HG02798 (cell line): ENCODE measurements around the gene SURF1.
A peak's percentile ranks its signal among the peaks of the same experiment; 100 is the strongest.
"Not testable (repeated sequence)": the region's sequence is repeated elsewhere in the genome, so short reads cannot be mapped to it uniquely, and the experiment has no call there.

Source experiments
- ATAC-seq: cut with Tn5 transposase; IDR thresholded peaks from one replicate; pipeline ENCODE4 v1.9.1; 2021; ENCODE audit warnings: mild to moderate bottlenecking; ENCODE audit not compliant: unreplicated experiment, poor library complexity

The SURF1 gene

DNA sequence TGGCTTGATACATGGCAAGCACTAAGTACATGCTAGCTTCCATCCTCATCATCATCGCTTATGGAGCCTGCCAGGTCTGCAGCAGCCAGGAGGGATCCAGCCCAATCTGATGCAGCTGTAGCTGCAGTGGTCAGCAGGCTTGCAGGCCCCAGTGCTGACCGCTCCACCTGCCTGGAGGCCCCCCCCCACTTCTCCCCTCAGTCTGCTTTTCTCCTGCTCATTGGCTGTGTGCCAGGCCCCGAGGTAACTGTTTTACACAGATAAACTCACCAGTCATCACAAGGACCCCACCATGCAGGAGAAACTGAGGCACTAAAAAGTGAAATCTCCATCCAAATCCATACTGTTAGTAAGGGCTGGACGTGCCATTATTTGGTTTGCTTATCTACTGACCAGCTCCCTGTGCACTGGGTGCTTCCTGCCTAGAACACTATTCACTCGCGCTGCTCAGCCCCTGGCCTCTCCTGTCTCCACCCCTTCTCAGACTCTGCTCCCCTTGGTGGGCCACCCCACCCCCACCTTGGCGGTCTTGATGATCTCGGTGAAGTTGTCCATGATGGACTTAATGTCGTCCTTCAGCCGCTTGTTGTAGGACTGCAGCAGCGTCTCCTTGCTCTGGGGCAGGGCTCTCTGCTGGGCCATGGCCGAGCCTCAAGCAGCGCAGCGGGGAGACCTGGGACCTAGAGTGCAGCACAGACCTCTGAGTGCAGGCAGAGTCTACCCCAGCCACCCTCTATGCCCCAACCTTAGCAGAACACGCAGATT, 10.1 kb downstream of the SURF1 start:
- ATAC-seq, result no peak

DNA sequence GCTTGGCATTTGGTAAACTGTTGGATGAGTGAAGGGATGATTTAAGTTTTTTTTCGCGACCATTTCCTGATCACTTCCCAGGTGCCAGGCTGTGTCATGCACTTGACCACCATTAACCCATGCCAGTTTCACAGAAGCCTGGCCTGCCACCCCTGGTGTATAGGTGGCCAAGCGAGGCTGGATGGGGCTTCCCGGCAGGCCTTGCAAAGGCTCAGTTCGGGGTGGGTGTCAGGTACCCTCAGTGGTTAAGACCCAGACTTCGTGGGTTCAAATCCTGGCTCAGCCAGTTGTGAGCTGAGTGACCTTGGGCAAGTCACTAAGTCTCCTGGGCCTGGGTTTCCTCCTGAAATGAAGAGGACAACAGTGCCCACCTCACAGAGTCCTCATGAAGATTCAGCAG, 10.7 kb downstream of the SURF1 start:
- ATAC-seq, result no peak

DNA sequence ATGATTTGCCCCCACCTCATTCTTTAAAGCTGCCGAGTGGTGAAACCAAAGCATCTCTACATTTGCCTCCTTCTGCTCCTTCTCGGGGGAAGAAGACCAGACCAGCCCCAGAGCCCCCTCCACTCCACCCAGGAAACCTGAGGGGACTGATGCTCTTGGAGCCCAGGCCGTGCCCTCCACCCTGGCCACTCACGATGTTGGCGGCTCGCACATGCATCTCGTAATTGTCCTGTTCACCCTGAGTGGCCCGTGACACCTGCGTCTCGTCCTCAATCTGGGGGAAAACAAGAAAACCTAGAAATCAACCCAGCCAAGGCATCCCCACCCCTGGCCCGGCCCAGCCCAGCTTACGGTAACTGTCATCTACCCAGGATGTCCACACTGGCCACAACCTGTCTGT, 11.3 kb downstream of the SURF1 start:
- no peak for ATAC-seq

DNA sequence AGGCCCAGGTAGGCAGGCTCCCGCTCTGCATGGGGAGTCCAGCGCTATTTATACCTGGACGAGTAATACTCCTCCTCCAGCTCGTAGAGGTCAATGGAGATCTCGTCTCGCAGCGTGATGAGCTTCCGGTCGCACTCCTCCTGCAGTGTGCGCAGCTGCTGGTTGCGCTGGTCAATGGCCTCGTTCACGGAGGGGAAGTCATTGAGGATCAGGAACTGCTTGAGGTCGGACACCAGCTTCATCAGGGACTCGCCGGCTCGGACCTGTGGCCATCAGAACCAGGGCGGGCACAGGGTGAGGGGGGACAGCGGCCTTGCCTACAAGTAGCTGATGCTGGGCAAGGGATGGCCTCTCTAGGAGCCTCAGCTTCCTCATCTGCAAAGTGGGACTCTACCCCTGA, 12.2 kb downstream of the SURF1 start:
- no peak for ATAC-seq

DNA sequence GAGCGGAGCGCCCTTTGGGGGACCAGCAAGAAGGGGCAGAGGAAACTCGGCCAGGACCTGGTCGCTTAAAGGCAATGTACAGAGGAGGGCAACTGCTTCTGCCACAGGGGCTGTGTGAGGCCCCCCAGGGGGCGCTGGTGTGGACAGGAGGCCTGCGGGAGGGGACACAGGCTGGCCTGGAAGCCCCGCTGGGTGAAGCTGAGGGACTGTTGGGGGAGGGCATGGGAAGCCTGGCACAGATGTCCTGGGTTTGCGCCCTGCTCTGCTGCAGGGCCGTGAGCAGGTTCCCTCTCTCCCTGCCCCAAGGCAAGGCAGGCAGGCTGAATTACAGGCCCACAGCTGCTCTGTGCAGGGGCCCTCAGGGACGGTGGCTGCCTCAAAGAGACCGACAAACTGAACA, 13.7 kb downstream of the SURF1 start:
- no peak for ATAC-seq

DNA sequence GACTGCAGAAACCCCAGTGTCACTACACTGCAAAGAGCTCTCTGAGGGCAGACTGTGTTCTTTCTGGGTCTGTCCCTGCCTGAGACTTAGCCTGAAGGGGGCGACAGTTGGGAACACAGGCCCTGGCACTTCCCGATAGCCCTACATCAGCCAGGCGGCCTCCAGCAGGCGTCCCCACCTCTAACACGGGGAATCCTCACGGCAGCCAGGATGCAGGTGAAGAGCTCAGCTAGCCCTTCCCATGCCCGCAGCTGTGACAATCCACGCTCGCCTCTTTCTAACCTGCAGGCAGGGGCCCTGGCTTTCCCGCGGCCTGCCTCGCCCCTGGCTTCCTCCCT, 14.2 kb downstream of the SURF1 start:
- no peak for ATAC-seq

DNA sequence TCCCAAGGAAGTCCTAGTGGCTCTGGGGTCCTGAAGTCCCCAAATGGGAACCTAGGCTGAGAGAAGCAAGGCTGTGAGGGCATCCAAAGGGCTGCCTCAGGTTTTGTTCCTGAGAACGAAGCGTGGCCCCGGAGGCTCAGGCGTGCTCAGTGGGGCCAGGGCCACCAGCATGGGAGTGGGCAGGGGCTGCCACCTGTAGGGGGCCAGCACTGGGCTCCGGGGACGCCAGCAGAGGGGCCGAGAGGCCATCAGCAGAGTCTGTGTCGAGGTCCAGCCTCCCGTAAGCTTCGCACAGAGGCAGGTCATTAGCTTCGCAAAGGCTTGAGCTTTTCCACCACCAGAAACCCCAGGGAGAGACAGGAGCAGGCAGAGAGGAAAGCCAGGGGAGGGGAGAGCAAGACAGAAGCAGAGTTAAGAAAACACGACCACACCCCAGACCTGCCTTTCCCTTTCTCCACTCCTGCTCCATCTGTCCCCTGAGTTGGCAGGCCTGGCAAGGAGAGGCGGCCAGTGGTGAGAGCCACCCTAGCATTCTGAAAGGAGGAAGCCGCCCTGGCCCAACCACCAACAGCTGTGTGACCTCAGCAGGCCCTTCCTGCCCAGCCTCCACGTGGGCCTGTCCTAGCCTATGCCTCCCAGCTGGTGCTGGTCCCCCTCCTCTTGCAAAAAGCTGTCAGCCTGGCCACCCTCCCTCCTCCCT, 14.8 kb downstream of the SURF1 start:
- ATAC-seq, result no peak

DNA sequence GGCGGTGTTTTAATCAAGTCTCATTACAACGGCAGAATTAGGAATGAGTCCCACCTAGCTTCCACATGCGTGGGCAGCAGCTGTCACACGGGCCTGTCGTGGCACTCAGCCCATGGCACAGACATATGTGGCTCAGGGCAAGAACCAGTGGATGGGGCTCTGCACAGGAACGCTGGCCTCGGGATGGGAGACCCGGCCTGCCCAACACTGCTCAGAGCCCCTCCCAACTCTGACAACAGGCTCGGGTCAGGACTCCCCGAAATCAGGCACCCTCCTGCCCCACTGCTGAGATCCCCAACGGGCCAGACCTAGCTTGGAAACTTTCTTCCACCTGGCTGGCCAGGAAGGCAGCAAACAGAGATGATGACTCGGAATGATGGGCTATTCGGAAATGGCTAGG, 15.4 kb downstream of the SURF1 start:
- no peak for ATAC-seq

DNA sequence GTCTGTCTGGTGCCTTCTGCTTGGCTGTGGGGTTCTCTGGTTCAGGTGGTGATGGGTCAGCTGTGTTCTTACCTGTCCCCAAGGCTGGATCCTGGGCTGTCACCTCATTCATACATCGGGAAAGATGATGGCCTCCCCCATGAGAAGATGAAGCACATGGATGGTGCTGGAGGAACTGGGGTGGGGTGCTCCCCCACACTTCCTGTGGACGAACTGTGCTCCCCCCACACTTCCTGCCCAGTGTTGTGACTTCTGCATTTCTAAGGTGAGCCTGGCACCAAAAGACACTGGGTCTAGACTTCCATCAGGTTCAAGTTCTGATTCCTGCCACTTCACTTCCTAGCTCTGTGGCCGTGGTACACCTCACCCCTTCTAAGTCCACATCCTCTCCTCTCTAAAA, 16.0 kb downstream of the SURF1 start:
- no peak for ATAC-seq

DNA sequence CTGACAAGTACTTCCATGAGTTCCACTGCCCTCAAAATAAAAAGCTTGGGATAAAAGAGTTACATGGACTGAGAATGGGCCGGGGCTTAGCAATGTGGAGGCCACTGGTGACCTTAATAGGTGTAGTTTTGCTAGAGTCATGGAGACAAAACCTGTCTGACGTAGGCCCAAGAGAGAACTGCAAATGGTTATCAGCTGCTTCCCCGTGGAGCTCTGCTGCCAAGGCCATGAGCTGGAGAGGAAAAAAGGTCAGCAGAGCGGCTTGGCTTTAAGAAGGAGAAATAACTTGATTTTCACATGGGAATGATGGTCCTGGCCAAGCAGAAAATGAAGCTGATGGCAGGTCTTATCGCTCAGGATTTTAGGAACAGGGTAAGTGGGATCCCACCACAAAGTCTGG, 16.6 kb downstream of the SURF1 start:
- ATAC-seq, result no peak

DNA sequence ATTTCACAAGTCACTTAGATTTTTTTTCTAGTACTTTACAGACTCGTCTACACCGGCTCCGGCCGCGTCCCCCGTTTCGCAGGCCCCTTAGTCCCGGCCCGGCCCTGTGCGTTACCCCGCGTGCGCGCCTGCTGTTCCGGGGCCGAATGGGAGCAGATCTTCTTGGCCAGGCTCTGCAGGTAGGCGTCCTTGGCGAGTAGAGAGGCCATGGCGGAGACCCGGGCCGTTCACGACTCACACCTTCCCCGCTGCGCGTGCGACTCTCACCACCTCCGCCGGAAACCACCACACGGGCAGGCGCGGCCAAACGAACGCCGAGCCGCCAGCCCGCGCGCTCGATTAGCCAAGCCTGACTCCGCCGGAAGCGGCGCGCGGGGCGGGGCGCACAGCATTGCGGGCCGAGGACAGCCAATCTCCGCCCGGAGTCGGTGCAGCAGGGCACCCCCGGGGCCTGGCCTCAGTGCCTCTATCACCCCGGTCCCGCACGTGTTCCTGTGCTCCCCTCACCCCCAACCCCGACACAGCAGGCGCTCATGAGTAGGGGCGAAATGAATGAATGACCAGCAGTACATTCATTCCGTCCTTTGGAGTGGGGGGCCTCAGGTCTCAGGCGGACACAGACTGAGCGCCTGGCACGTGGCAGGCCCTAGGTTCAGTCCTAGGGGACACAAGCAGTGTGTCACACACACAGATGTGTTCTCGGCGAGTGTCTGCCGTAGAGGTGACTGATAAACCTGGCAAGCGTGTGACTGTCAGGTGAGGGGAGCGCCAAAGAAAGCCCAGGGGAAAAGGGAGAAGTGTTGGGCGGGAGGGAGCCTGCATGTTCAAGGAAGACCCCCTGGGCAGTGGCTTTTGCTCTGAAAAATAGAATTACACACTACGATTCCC, 20.1 kb downstream of the SURF1 start, which contains the start of gene SURF6:
Gene SURF6, minus strand, starts transcription at position 265 of the 888 bp plus-strand sequence. Its CDS starts 56 bp downstream, at position 209.
- peak; percentile 88 for ATAC-seq

DNA sequence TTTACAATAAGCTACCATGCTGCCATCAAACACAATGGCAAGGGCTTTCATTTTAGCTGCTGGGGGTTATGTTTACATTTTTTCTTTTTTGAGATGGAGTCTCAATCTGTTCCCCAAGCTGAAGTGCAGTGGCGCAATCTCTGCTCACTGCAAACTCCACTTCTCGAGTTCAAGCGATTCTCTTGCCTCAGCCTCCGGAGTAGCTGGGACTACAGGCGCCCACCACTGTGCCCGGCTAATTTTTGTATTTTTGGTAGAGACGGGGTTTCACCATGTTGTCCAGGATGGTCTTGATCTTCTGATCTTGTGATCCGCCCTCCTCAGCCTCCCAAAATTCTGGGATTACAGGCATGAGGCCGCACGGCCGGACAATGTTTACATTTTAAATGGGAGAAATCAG, 21.4 kb downstream of the SURF1 start:
- ATAC-seq, result not testable (repeated sequence)

DNA sequence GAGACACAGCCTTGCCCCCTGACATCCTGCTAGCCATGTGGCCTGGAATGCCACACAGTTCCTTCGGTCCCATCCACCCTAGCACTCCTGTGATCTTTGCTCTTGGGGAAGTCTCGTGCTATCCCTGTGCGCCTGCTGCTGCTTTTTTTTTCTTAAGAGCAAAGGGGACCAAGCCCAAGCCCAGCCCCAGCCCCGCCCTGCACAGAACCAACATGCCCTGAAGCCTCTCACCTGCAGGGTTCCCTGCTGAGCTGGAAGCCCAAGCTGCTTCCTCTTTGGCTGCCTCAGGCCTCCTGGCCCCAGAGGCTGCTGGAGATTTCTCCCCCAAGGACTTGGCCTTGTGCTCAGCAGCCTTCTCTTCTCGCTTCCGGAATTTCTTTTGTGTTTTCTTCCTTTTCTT, 22.1 kb downstream of the SURF1 start:
- ATAC-seq, result no peak

DNA sequence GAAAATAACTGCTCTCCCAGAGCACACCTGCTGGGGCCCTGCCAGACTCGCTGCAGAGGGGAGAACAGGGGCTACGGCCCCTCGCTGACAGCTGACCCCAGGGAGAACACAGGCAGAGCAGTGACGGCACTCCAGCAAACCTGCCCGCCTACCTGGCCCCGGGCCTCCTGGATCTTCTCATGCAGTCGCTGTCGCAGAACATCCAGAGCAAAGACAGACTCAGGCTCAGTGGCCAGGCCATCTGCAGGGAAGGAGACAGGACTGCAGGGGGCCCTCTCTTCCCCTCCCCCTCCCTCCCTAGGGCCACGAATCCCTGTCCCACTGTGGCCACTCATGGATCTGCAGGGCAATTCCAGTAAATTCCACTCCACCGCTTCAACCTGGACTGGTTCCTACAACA, 22.7 kb downstream of the SURF1 start:
- ATAC-seq, result no peak

DNA sequence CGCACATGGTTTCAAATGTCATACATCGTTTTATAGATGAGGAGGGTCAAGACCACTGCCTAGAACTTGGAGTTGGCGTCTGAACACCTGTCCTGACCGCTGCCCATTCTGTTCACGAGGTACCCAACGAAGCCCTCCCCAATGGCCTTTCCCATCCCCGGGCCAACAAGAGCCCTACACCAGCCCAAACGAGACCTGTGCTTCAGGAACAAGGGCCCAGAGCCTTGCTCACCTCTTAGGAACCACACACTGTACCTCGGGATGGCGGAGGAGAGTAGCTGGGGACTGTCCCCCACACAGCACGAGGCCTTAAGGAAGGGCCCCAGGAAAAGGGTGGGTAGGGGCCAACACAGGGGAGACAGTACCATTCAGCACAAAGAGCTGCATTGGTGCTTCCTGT, 23.3 kb downstream of the SURF1 start:
- no peak for ATAC-seq

DNA sequence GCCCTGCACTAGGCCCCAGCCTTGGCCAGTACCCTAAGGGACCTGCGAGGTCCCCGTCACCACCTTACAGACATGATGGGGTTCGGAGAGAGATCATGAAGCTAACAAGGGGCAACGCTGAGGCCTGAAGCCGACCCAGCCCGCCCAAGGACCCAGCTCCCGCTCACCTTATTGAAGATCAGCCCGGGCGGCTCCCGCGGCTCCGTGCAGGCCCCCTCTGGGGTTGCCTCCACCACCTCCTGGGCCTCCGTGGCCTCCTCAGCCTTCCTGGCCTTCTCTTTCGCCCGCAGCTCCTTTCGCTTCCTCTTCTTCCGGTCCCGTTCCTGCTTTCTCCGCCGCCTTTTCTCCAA, 23.9 kb downstream of the SURF1 start:
- no peak for ATAC-seq

DNA sequence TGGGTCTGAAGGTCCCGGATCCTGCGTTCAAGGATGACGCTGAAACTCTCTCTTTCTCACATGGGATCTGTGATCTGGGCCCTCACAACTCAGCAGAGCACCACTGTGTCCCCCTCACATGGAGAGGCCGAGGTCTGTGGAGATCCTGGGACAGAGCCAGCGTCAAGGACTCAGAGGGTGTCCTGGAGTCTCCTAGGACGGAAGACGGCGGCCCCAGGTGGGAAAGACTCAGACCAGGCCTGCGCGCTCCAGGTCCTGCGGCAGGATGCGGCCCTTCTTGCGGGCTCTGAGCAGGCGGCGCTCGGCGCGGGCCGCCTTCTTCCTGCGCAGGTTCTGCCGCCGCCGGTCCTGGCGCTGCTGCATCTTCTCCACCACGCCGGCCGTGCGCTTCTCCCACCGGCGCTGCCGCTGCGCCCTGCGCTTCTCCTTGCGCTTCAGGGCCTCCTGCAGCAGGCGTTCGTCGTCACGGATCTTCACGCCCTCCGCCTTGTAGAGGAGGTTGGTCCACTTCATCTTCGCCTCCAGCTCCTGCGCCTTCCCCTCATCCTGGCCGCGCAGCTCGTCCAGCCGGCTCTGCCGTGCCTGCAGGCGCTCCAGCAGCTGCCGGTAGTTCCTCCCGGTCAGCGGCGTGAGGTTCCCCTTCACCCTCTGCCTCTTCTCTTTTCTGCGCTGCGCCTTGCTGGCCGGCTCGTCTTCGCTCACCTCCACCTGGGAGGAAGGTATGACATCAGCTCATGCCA, 24.5 kb downstream of the SURF1 start:
- ATAC-seq, result no peak

DNA sequence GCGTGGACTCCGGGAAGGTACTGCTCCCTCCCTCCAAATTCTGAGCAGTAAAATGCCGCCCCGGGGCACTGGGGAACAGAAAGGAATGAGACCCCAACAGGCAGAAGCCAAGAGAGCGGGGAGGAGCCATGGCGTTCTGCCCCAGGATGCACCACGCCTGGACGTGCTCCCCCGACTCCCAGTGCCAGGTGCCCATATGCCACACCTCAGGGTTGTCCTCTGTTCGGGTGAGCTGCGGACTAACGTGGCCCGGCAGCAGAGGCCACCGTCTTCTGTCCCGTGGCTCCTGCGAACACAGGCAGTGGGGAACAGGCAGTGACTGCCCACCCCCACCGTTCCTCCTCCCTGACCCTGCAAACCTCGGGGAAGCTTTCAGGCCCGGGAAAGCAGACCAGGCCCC, 25.1 kb downstream of the SURF1 start:
- ATAC-seq, result no peak

DNA sequence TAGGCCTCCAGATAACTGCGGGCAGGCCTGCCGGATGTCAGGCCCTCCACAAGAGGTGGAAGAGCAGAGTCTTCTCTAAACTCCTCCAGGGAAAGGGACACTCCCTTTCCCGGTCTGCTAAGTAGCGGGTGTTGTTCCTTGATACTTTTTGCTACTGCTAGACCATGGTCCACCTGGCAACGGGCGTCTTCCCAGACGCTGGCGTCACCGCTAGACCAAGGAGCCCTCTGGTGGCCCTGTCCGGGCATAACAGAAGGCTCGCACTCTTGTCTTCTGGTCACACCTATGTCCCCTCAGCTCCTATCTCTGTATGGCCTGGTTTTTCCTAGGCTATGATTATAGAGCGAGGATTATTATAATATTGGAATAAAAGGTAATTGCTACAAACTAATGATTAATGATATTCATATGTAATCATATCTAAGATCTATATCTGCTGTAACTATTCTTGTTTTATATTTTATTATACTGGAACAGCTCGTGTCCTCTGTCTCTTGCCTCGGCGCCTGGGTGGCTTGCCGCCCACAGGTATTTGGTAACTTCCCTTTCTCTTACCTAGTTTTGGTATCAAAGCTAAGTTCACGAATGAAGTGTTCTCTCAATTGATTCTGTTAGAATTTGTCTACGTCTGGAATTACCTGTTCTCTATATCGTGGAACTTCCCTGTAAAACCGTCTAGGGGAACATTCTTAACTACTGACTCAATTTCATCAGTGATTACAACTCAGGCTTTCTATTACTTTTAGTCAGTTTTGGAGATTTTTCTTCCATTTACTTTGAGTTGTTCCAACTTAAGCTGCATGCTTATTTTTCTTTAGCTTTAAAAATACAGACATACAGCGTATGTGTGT, 26.8 kb downstream of the SURF1 start:
- not testable (repeated sequence) for ATAC-seq
